Measurements from ENCODE around the gene RHOB.
A peak's percentile ranks its signal among the peaks of the same experiment; 100 is the strongest.

The RHOB gene

DNA sequence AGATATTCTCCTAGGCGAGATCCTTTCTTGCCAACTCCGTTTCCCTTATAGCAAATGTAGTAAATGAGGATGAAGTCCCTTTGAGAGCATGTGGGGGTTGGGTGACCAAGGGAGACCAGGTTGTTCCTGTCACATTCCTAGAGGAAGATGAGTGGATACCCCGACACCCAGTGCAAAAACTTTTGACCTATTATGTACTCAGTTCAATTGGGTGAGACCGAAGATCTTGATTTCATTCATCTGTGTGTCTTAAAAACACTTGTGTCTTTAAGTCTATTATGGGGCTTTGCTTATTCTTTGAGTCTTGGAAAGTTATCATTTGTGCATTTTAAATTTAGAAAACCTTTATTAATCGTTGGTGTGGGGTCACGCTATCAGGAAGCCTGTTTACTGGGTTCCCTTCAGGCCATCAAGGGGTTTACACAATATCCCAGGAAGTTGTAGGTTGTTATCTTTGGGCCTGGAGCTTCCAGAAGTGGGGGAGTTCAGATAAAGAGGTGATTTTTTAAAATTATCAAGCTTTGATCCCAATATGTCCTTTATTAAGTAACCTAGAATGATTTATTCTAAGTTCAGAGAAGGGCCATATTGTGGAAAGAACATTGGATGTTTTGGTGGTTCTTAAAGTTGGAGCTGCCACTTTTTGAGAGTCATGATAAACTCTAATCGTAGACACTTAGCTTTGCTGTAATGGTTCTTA is 2.8 kb downstream of the RHOB start (continued):
- TF ChIP-seq, protein P1, sequence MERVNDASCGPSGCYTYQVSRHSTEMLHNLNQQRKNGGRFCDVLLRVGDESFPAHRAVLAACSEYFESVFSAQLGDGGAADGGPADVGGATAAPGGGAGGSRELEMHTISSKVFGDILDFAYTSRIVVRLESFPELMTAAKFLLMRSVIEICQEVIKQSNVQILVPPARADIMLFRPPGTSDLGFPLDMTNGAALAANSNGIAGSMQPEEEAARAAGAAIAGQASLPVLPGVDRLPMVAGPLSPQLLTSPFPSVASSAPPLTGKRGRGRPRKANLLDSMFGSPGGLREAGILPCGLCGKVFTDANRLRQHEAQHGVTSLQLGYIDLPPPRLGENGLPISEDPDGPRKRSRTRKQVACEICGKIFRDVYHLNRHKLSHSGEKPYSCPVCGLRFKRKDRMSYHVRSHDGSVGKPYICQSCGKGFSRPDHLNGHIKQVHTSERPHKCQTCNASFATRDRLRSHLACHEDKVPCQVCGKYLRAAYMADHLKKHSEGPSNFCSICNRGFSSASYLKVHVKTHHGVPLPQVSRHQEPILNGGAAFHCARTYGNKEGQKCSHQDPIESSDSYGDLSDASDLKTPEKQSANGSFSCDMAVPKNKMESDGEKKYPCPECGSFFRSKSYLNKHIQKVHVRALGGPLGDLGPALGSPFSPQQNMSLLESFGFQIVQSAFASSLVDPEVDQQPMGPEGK (CRISPR knock-in tag; IDR thresholded peaks at IDR 0.05; ENCODE audit: borderline replicate concordance), result peak; percentile 25; the same call in 1 of the 2 replicates
- TF ChIP-seq GLIS3 (CRISPR knock-in tag; IDR thresholded peaks at IDR 0.05), result no peak; the same call in 1 of the 2 replicates
- TF ChIP-seq, protein P2, sequence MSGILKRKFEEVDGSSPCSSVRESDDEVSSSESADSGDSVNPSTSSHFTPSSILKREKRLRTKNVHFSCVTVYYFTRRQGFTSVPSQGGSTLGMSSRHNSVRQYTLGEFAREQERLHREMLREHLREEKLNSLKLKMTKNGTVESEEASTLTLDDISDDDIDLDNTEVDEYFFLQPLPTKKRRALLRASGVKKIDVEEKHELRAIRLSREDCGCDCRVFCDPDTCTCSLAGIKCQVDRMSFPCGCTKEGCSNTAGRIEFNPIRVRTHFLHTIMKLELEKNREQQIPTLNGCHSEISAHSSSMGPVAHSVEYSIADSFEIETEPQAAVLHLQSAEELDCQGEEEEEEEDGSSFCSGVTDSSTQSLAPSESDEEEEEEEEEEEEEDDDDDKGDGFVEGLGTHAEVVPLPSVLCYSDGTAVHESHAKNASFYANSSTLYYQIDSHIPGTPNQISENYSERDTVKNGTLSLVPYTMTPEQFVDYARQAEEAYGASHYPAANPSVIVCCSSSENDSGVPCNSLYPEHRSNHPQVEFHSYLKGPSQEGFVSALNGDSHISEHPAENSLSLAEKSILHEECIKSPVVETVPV (CRISPR knock-in tag; IDR thresholded peaks at IDR 0.05), result no peak; the same call in 1 of the 2 replicates
- no peak for TF ChIP-seq TCF4 (CRISPR knock-in tag; IDR thresholded peaks at IDR 0.05; ENCODE audit: borderline replicate concordance)
- TF ChIP-seq PPARA (CRISPR knock-in tag; IDR thresholded peaks at IDR 0.05; ENCODE audit: borderline replicate concordance), result no peak
- TF ChIP-seq ZC3H10 (CRISPR knock-in tag; IDR thresholded peaks at IDR 0.05), result no peak
- TF ChIP-seq ISL1 (CRISPR knock-in tag; IDR thresholded peaks at IDR 0.05), result no peak
- no peak for TF ChIP-seq ARNTL (CRISPR knock-in tag; IDR thresholded peaks at IDR 0.05; ENCODE audit: borderline replicate concordance, low read depth)
- TF ChIP-seq, protein P3, sequence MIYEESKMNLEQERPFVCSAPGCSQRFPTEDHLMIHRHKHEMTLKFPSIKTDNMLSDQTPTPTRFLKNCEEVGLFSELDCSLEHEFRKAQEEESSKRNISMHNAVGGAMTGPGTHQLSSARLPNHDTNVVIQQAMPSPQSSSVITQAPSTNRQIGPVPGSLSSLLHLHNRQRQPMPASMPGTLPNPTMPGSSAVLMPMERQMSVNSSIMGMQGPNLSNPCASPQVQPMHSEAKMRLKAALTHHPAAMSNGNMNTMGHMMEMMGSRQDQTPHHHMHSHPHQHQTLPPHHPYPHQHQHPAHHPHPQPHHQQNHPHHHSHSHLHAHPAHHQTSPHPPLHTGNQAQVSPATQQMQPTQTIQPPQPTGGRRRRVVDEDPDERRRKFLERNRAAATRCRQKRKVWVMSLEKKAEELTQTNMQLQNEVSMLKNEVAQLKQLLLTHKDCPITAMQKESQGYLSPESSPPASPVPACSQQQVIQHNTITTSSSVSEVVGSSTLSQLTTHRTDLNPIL (CRISPR knock-in tag; IDR thresholded peaks at IDR 0.05; ENCODE audit: low read depth), result peak; percentile 78
- no peak for TF ChIP-seq ZNF8 (CRISPR knock-in tag; IDR thresholded peaks at IDR 0.05)

DNA sequence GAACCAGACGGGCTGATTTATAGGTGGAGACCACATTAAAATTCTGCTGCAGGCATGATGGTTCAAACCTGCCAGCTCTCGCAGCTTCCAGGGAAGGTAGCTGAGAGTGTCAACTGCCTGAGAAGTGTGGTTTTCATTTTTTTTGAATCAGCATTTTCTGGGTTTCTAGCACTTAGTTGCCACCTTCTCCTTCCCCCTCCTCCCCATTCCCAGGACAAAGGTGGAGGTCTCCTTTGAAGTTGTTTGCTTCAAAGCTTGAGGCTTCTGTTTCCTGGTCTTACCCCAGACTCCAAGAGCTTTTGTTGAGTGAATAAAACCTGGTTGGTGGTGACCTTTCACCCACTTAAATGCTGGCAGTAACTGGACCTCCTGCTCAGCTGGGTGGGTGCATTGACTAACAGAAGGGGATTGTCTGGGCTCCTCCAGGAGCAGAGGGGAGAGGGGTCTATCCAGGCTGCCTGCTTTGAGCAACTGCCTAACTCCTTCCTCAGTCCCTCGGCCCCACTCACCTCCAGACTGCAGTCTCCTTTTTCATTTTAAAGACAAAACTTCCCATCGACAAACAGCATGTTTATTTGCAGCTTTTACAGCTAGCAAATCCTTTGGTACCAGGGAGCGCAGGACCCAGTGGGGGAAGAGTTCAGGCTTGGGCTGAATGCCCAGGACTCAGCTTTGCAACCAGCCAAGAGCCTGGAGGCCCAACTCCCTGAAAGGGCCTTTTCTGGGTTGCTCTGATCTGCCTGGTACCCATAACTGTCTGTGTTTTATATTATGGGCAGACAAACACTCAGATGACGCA is 3.5 kb downstream of the RHOB start:
- no peak for TF ChIP-seq ISL1 (CRISPR knock-in tag; IDR thresholded peaks at IDR 0.05)
- TF ChIP-seq GLIS3 (CRISPR knock-in tag; IDR thresholded peaks at IDR 0.05), result peak; percentile 78
- TF ChIP-seq ZNF565 (CRISPR knock-in tag; conservative IDR thresholded peaks at IDR 0.05; ENCODE audit: low read depth), result peak; percentile 32; the same call in 1 of the 2 replicates
- TF ChIP-seq, protein P3 (CRISPR knock-in tag; IDR thresholded peaks at IDR 0.05; ENCODE audit: low read depth), result peak; percentile 51; the same call in 1 of the 2 replicates
- TF ChIP-seq, protein P2 (CRISPR knock-in tag; IDR thresholded peaks at IDR 0.05), result 0 out of 2 replicates have a peak, but pooled peaks have one; percentile 47
- TF ChIP-seq, protein P1 (CRISPR knock-in tag; IDR thresholded peaks at IDR 0.05; ENCODE audit: borderline replicate concordance), result no peak
- peak; percentile 80 for TF ChIP-seq ZFP3 (CRISPR knock-in tag; IDR thresholded peaks at IDR 0.05)
- TF ChIP-seq ESRRG (CRISPR knock-in tag; IDR thresholded peaks at IDR 0.05), result 0 out of 2 replicates have a peak, but pooled peaks have one; percentile 57
- TF ChIP-seq ZNF70 (CRISPR knock-in tag; IDR thresholded peaks at IDR 0.05), result no peak
- TF ChIP-seq, protein P4, sequence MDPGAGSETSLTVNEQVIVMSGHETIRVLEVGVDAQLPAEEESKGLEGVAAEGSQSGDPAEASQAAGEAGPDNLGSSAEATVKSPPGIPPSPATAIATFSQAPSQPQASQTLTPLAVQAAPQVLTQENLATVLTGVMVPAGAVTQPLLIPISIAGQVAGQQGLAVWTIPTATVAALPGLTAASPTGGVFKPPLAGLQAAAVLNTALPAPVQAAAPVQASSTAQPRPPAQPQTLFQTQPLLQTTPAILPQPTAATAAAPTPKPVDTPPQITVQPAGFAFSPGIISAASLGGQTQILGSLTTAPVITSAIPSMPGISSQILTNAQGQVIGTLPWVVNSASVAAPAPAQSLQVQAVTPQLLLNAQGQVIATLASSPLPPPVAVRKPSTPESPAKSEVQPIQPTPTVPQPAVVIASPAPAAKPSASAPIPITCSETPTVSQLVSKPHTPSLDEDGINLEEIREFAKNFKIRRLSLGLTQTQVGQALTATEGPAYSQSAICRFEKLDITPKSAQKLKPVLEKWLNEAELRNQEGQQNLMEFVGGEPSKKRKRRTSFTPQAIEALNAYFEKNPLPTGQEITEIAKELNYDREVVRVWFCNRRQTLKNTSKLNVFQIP (CRISPR knock-in tag; IDR thresholded peaks at IDR 0.05; ENCODE audit: borderline replicate concordance, low read depth), result 0 out of 2 replicates have a peak, but pooled peaks have one; percentile 16
- TF ChIP-seq, protein P5, sequence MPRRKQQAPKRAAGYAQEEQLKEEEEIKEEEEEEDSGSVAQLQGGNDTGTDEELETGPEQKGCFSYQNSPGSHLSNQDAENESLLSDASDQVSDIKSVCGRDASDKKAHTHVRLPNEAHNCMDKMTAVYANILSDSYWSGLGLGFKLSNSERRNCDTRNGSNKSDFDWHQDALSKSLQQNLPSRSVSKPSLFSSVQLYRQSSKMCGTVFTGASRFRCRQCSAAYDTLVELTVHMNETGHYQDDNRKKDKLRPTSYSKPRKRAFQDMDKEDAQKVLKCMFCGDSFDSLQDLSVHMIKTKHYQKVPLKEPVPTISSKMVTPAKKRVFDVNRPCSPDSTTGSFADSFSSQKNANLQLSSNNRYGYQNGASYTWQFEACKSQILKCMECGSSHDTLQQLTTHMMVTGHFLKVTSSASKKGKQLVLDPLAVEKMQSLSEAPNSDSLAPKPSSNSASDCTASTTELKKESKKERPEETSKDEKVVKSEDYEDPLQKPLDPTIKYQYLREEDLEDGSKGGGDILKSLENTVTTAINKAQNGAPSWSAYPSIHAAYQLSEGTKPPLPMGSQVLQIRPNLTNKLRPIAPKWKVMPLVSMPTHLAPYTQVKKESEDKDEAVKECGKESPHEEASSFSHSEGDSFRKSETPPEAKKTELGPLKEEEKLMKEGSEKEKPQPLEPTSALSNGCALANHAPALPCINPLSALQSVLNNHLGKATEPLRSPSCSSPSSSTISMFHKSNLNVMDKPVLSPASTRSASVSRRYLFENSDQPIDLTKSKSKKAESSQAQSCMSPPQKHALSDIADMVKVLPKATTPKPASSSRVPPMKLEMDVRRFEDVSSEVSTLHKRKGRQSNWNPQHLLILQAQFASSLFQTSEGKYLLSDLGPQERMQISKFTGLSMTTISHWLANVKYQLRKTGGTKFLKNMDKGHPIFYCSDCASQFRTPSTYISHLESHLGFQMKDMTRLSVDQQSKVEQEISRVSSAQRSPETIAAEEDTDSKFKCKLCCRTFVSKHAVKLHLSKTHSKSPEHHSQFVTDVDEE (CRISPR knock-in tag; IDR thresholded peaks at IDR 0.05), result peak; percentile 89
- ATAC-seq, result peak; percentile 53

Data from SK-N-SH treated with all-trans-retinoic acid at 6 μM for 48 hours (cell line).